HG03025 (cell line): ENCODE measurements around the gene OR51G2.

Source experiments
- ATAC-seq: cut with Tn5 transposase; IDR thresholded peaks from one replicate; pipeline ENCODE4 v1.9.1; 2021; ENCODE audit warnings: mild to moderate bottlenecking, moderate library complexity; ENCODE audit not compliant: unreplicated experiment, low FRiP score

OR51G2 gene

GRCh38 chr11:4865855-4866254, 53.3 kb downstream of the OR51G2 start:
- no peak for ATAC-seq

DNA sequence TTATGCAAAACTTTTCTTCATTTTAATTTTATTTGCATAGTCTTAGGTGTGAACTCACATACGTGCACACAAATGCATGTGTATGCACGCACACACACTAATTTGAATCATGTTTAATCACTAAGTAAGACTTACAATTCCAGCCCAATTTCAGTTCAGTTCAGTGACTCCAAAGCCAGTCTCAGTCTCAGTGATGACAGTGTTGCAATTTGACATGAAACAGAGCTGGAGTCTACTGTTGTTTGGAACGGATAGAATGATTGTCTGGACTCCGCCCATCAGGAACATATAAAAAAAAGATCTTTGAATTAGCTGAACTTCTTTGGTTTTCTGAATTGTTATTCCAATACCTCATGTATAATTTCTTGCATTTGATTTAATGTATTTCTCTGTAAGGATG, 55.3 kb downstream of the OR51G2 start:
- no peak for ATAC-seq
